ENCODE results near the gene MYL7. TPM values are rescaled to one million over a fixed set of nuclear protein-coding genes. Genes with fewer than 3 reads are reported as not detected.
"Not testable (repeated sequence)": the region's sequence is repeated elsewhere in the genome, so short reads cannot be mapped to it uniquely, and the experiment has no call there.

The MYL7 gene
- total RNA-seq, 1 donor from 2014 or later, result 7.6 TPM

DNA sequence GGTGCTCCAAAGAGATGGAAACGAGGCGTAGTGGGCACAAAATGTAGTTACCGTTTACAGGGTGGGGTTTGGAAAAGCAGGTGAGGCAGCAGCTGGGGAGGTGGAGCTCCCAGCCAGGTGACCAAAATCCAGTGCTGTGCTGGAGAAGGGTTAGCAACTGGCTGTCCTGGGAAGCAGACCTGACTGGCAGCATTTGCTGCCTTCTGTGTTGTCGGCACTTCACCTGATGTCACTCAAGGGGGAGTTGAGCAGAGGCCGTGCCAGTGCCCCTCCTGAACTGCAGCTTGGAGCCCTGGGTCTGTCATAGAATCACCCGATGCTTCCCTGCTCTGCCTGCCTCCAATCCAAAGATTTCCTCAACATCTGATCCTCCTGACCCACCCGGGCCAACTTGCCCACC, 35.4 kb upstream of the MYL7 start:
- peaks cover 9% of the 10 kb centered on the region for H3K36me3 Mint-ChIP-seq (ENCODE audit: unreplicated experiment)
- H3K4me3 Mint-ChIP-seq (ENCODE audit: unreplicated experiment), result no peak overlapping the region
- TF ChIP-seq, protein P1, sequence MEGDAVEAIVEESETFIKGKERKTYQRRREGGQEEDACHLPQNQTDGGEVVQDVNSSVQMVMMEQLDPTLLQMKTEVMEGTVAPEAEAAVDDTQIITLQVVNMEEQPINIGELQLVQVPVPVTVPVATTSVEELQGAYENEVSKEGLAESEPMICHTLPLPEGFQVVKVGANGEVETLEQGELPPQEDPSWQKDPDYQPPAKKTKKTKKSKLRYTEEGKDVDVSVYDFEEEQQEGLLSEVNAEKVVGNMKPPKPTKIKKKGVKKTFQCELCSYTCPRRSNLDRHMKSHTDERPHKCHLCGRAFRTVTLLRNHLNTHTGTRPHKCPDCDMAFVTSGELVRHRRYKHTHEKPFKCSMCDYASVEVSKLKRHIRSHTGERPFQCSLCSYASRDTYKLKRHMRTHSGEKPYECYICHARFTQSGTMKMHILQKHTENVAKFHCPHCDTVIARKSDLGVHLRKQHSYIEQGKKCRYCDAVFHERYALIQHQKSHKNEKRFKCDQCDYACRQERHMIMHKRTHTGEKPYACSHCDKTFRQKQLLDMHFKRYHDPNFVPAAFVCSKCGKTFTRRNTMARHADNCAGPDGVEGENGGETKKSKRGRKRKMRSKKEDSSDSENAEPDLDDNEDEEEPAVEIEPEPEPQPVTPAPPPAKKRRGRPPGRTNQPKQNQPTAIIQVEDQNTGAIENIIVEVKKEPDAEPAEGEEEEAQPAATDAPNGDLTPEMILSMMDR (IDR thresholded peaks at IDR 0.05; ENCODE audit: partially characterized antibody, unreplicated experiment), result no peak
- peaks cover 13% of the 10 kb centered on the region for H3K9me3 Mint-ChIP-seq (ENCODE audit: unreplicated experiment)
- peaks cover 8% of the 10 kb centered on the region for H3K27me3 Mint-ChIP-seq (ENCODE audit: unreplicated experiment)
- no peak for DNase-seq
- no peak overlapping the region for H3K27ac Mint-ChIP-seq (ENCODE audit: unreplicated experiment)
- H3K4me1 Mint-ChIP-seq (ENCODE audit: low read depth, unreplicated experiment), result peaks cover 14% of the 10 kb centered on the region

- Mint-ChIP-seq H3K27ac (ENCODE audit: unreplicated experiment) (no peak overlapping the region), H3K27me3 (ENCODE audit: unreplicated experiment) (peaks cover 6% of the 10 kb centered on the region), H3K36me3 (ENCODE audit: unreplicated experiment) (peaks cover 12% of the 10 kb centered on the region), H3K4me1 (ENCODE audit: low read depth, unreplicated experiment) (peaks cover 14% of the 10 kb centered on the region), H3K9me3 (ENCODE audit: unreplicated experiment) (peaks cover 9% of the 10 kb centered on the region), H3K4me3 (ENCODE audit: unreplicated experiment) (no peak overlapping the region)
- TF ChIP-seq, protein P1 (IDR thresholded peaks at IDR 0.05; ENCODE audit: partially characterized antibody, unreplicated experiment), result no peak
- DNase-seq, result no peak
Measured at GRCh38 chr7:44175730-44176129, 34.6 kb upstream of the MYL7 start.

- Mint-ChIP-seq H3K4me1 (ENCODE audit: low read depth, unreplicated experiment) (peaks cover 14% of the 10 kb centered on the region), H3K4me3 (ENCODE audit: unreplicated experiment) (peak overlapping the region; percentile 36), H3K36me3 (ENCODE audit: unreplicated experiment) (peaks cover 15% of the 10 kb centered on the region)
- not testable (repeated sequence) for H3K9me3 Mint-ChIP-seq (ENCODE audit: unreplicated experiment); H3K27ac Mint-ChIP-seq (ENCODE audit: unreplicated experiment); DNase-seq; H3K27me3 Mint-ChIP-seq (ENCODE audit: unreplicated experiment)
Measured at GRCh38 chr7:44174694-44174948, 33.5 kb upstream of the MYL7 start.

- no peak overlapping the region for H3K27ac Mint-ChIP-seq (ENCODE audit: unreplicated experiment)
- TF ChIP-seq, protein P1 (IDR thresholded peaks at IDR 0.05; ENCODE audit: partially characterized antibody, unreplicated experiment), result no peak
- H3K4me3 Mint-ChIP-seq (ENCODE audit: unreplicated experiment), result peak overlapping the region; percentile 36
- H3K36me3 Mint-ChIP-seq (ENCODE audit: unreplicated experiment), result peaks cover 16% of the 10 kb centered on the region
- DNase-seq, result no peak
- peaks cover 9% of the 10 kb centered on the region for H3K9me3 Mint-ChIP-seq (ENCODE audit: unreplicated experiment)
- H3K27me3 Mint-ChIP-seq (ENCODE audit: unreplicated experiment), result peaks cover 6% of the 10 kb centered on the region
- H3K4me1 Mint-ChIP-seq (ENCODE audit: low read depth, unreplicated experiment), result peaks cover 14% of the 10 kb centered on the region
Measured at GRCh38 chr7:44173911-44174693, 33.0 kb upstream of the MYL7 start.

- H3K27me3 Mint-ChIP-seq (ENCODE audit: unreplicated experiment), result peaks cover 6% of the 10 kb centered on the region
- peaks cover 9% of the 10 kb centered on the region for H3K9me3 Mint-ChIP-seq (ENCODE audit: unreplicated experiment)
- H3K36me3 Mint-ChIP-seq (ENCODE audit: unreplicated experiment), result peaks cover 20% of the 10 kb centered on the region
- H3K27ac Mint-ChIP-seq (ENCODE audit: unreplicated experiment), result no peak overlapping the region
- H3K4me3 Mint-ChIP-seq (ENCODE audit: unreplicated experiment), result no peak overlapping the region
- DNase-seq, result no peak
- TF ChIP-seq, protein P1 (IDR thresholded peaks at IDR 0.05; ENCODE audit: partially characterized antibody, unreplicated experiment), result no peak
- peaks cover 13% of the 10 kb centered on the region for H3K4me1 Mint-ChIP-seq (ENCODE audit: low read depth, unreplicated experiment)
Measured at GRCh38 chr7:44172803-44173424, 31.8 kb upstream of the MYL7 start.

Data from glutamatergic neuron (in vitro differentiated cells).